Measurements from ENCODE around the gene AGER. TPM values are rescaled to one million over a fixed set of nuclear protein-coding genes. Genes with fewer than 3 reads are reported as not detected.

Gene AGER
- total and polyA plus RNA-seq, 2 donors (not counting 1 experiment from before 2014, with no cell fraction given): 0.50 to 0.78 TPM

GRCh38 chr6:32166411-32167061, 17.5 kb downstream of the AGER start:
- Histone ChIP-seq H4K20me1 (ENCODE audit: control insufficient read depth, extremely low read depth, insufficient read depth, low read length) (no peaks in the 10 kb centered on the region), H3K27ac (ENCODE audit: insufficient read depth, low read length) (no peak overlapping the region), H3K4me3 (replicated peaks in 1 of 4; ENCODE audit: control extremely low read depth in 1 of 4, insufficient read depth in 1 of 4, low read depth in 3 of 4, low read length in 4 of 4) (no peak overlapping the region), H3K79me2 (ENCODE audit: control insufficient read depth, insufficient read depth, low read length) (no peaks in the 10 kb centered on the region), H3K4me1 (ENCODE audit: control insufficient read depth, extremely low read depth, insufficient read depth, low read length) (no peaks in the 10 kb centered on the region), H2AFZ (ENCODE audit: low read length) (no peak overlapping the region), H3K27me3 (ENCODE audit: control insufficient read depth, insufficient read depth, low read length) (no peaks in the 10 kb centered on the region), H3K36me3 (ENCODE audit: control insufficient read depth, insufficient read depth, low read length) (peaks cover 33% of the 10 kb centered on the region), H3K4me2 (ENCODE audit: extremely low read depth, insufficient read depth, low read length) (no peak overlapping the region), H3K9ac (ENCODE audit: insufficient read depth, low read length) (no peak overlapping the region), H3K9me3 (ENCODE audit: control insufficient read depth, insufficient read depth, low read depth, low read length) (no peaks in the 10 kb centered on the region)
- TF ChIP-seq EZH2 (IDR thresholded peaks at IDR 0.05; ENCODE audit: low read length, missing control alignments): no peak
- DNase-seq (ENCODE audit: low read depth in 2 of 2): no peak

GRCh38 chr6:32164295-32164694, 19.8 kb downstream of the AGER start, which contains the start of gene EGFL8:
Gene EGFL8 (plus strand): TSS chr6:32164595. CDS start chr6:32166166, 1,571 bp downstream.
- DNase-seq (ENCODE audit: low read depth in 2 of 2): no peak
- peaks cover 20% of the 10 kb centered on the region for H3K36me3 ChIP-seq (ENCODE audit: control insufficient read depth, insufficient read depth, low read length)
- no peak within 1 kb of the TSS for H3K4me2 ChIP-seq (ENCODE audit: extremely low read depth, insufficient read depth, low read length)

GRCh38 chr6:32163559-32164258, 20.3 kb downstream of the AGER start:
- Histone ChIP-seq H3K4me1 (ENCODE audit: control insufficient read depth, extremely low read depth, insufficient read depth, low read length) (no peaks in the 10 kb centered on the region), H3K27me3 (ENCODE audit: control insufficient read depth, insufficient read depth, low read length) (no peaks in the 10 kb centered on the region), H3K27ac (ENCODE audit: insufficient read depth, low read length) (no peak overlapping the region), H3K9ac (ENCODE audit: insufficient read depth, low read length) (no peak overlapping the region), H3K4me3 (replicated peaks in 1 of 4; ENCODE audit: control extremely low read depth in 1 of 4, insufficient read depth in 1 of 4, low read depth in 3 of 4, low read length in 4 of 4) (no peak overlapping the region), H4K20me1 (ENCODE audit: control insufficient read depth, extremely low read depth, insufficient read depth, low read length) (no peaks in the 10 kb centered on the region), H3K36me3 (ENCODE audit: control insufficient read depth, insufficient read depth, low read length) (peaks cover 18% of the 10 kb centered on the region), H3K9me3 (ENCODE audit: control insufficient read depth, insufficient read depth, low read depth, low read length) (no peaks in the 10 kb centered on the region), H3K79me2 (ENCODE audit: control insufficient read depth, insufficient read depth, low read length) (no peaks in the 10 kb centered on the region), H2AFZ (ENCODE audit: low read length) (no peak overlapping the region), H3K4me2 (ENCODE audit: extremely low read depth, insufficient read depth, low read length) (no peak overlapping the region)
- DNase-seq (ENCODE audit: low read depth in 2 of 2): no peak
- TF ChIP-seq CTCF (conservative IDR thresholded peaks at IDR 0.05 in 1 of 2, IDR thresholded peaks at IDR 0.05 in 1 of 2; ENCODE audit: low read depth in 1 of 2, low read length in 2 of 2) (no peak), EZH2 (IDR thresholded peaks at IDR 0.05; ENCODE audit: low read length, missing control alignments) (no peak)

More at GRCh38 chr6:32164295-32164694, 19.8 kb downstream of the AGER start, which contains the start of gene EGFL8:
- Histone ChIP-seq H3K4me1 (ENCODE audit: control insufficient read depth, extremely low read depth, insufficient read depth, low read length) (no peaks in the 10 kb centered on the region), H3K9ac (ENCODE audit: insufficient read depth, low read length) (no peak within 1 kb of the TSS), H3K9me3 (ENCODE audit: control insufficient read depth, insufficient read depth, low read depth, low read length) (no peaks in the 10 kb centered on the region), H3K27me3 (ENCODE audit: control insufficient read depth, insufficient read depth, low read length) (no peaks in the 10 kb centered on the region), H3K79me2 (ENCODE audit: control insufficient read depth, insufficient read depth, low read length) (no peaks in the 10 kb centered on the region), H3K27ac (ENCODE audit: insufficient read depth, low read length) (no peak within 1 kb of the TSS), H3K4me3 (replicated peaks in 1 of 4; ENCODE audit: control extremely low read depth in 1 of 4, insufficient read depth in 1 of 4, low read depth in 3 of 4, low read length in 4 of 4) (no peak within 1 kb of the TSS), H4K20me1 (ENCODE audit: control insufficient read depth, extremely low read depth, insufficient read depth, low read length) (no peaks in the 10 kb centered on the region), H2AFZ (ENCODE audit: low read length) (no peak within 1 kb of the TSS)
- TF ChIP-seq EZH2 (IDR thresholded peaks at IDR 0.05; ENCODE audit: low read length, missing control alignments): no peak
- TF ChIP-seq CTCF (conservative IDR thresholded peaks at IDR 0.05 in 1 of 2, IDR thresholded peaks at IDR 0.05 in 1 of 2; ENCODE audit: low read depth in 1 of 2, low read length in 2 of 2): no peak
